GM19043 (cell line): ENCODE data around the gene TOPBP1.
"Not testable (repeated sequence)": the region's sequence is repeated elsewhere in the genome, so short reads cannot be mapped to it uniquely, and the experiment has no call there.

Experiments used
- ATAC-seq: cut with Tn5 transposase; IDR thresholded peaks from one replicate; pipeline ENCODE4 v1.9.1; 2021; ENCODE audit warnings: low read depth; ENCODE audit not compliant: unreplicated experiment

TOPBP1 gene

GRCh38 chr3:133675631-133676335 lies 14.0 kb upstream of the TOPBP1 start:
- ATAC-seq, result no peak

GRCh38 chr3:133674290-133674919 lies 12.7 kb upstream of the TOPBP1 start:
- ATAC-seq, result no peak

GRCh38 chr3:133673746-133674145 lies 12.0 kb upstream of the TOPBP1 start:
- ATAC-seq, result no peak

- no peak for ATAC-seq
Observed at GRCh38 chr3:133672461-133672860, 10.7 kb upstream of the TOPBP1 start.

GRCh38 chr3:133670525-133670995 lies 8.8 kb upstream of the TOPBP1 start:
- no peak for ATAC-seq

- no peak for ATAC-seq
Observed at GRCh38 chr3:133669949-133670524, 8.3 kb upstream of the TOPBP1 start.

GRCh38 chr3:133667118-133667517 lies 5.4 kb upstream of the TOPBP1 start:
- ATAC-seq, result no peak

GRCh38 chr3:133665188-133665587 lies 3.4 kb upstream of the TOPBP1 start:
- not testable (repeated sequence) for ATAC-seq

GRCh38 chr3:133663569-133664313 lies 2.0 kb upstream of the TOPBP1 start:
- ATAC-seq, result peak; percentile 60

- ATAC-seq, result peak; percentile 44
Observed at GRCh38 chr3:133662278-133662651, 524 bp upstream of the TOPBP1 start.

GRCh38 chr3:133659806-133660205 lies 1.9 kb downstream of the TOPBP1 start:
- no peak for ATAC-seq

- ATAC-seq, result no peak
Observed at GRCh38 chr3:133655731-133656515, 5.8 kb downstream of the TOPBP1 start.

GRCh38 chr3:133649486-133650068 lies 12.2 kb downstream of the TOPBP1 start:
- no peak for ATAC-seq

GRCh38 chr3:133644768-133645167 lies 17.0 kb downstream of the TOPBP1 start:
- no peak for ATAC-seq

GRCh38 chr3:133643611-133644010 lies 18.1 kb downstream of the TOPBP1 start:
- ATAC-seq, result no peak

- no peak for ATAC-seq
Observed at GRCh38 chr3:133641254-133641653, 20.5 kb downstream of the TOPBP1 start.

- ATAC-seq, result no peak
Observed at GRCh38 chr3:133633439-133633838, 28.3 kb downstream of the TOPBP1 start.

GRCh38 chr3:133629146-133629545 lies 32.6 kb downstream of the TOPBP1 start:
- no peak for ATAC-seq

- ATAC-seq, result no peak
Observed at GRCh38 chr3:133627789-133628188, 34.0 kb downstream of the TOPBP1 start.
